H1 (cell line): ENCODE measurements around the gene CHRM1. TPM values are rescaled to one million over a fixed set of nuclear protein-coding genes. Genes with fewer than 3 reads are reported as not detected.

ENCODE experiments used
- CEBPB ChIP-seq: IDR thresholded peaks from 2 replicates; pipeline ENCODE4 v1.6.1; 2012; ENCODE audit warnings: low read depth, low read length
- polyA plus RNA-seq, 7 experiments: library from polyadenylated mRNA; depleted of rRNA in 3 of 7; stranded (reverse) in 5 of 7; unstranded in 2 of 7; fragments of >200 nt in 5 of 7; fragments of 200-250 nt in 2 of 7; gene quantifications; 1 replicate in 5 of 7; 2 replicates in 1 of 7; 4 replicates in 1 of 7; pipeline versions ENCODE4 v1.2.1 to v1.2.3, GENCODE V29; 2011 to 2013; ENCODE audit warnings: missing spikeins in 2 of 7, mixed read lengths in 2 of 7
- total RNA-seq: library from RNA; stranded (reverse); fragmentation: NEBNext Ultra II Directional; extraction: Animal tissue kit (Norgen Biotek cat#: 25700); gene quantifications from 2 replicates; pipeline ENCODE4 v1.2.1, GENCODE V29; 2021

CHRM1 gene
- total and polyA plus RNA-seq, 2 of the 8 experiments (the other 6 are each of a cell fraction or from before 2014, with no cell fraction given): 0.08 TPM; not detected in 1

GRCh38 chr11:62919898-62920640 lies 1.1 kb downstream of the CHRM1 start (continued):
- no peak for TF ChIP-seq CEBPB
